ENCODE measurements around the gene PPP1R8.

Gene PPP1R8

GRCh38 chr1:27872802-27873551, 42.4 kb downstream of the PPP1R8 start:
- no peak for DNase-seq

GRCh38 chr1:27873671-27874384, 43.2 kb downstream of the PPP1R8 start:
- no peak for DNase-seq

GRCh38 chr1:27876341-27877114, 45.9 kb downstream of the PPP1R8 start:
- DNase-seq, result no peak

GRCh38 chr1:27877115-27877416, 46.5 kb downstream of the PPP1R8 start:
- DNase-seq, result no peak

- DNase-seq, result no peak
These were observed 47.5 kb downstream of the PPP1R8 start for GRCh38 chr1:27878039-27878438.

GRCh38 chr1:27878787-27879335, 48.3 kb downstream of the PPP1R8 start:
- no peak for DNase-seq

- DNase-seq, result no peak
These were observed 48.9 kb downstream of the PPP1R8 start for GRCh38 chr1:27879374-27880082.

GRCh38 chr1:27882543-27882903, 51.9 kb downstream of the PPP1R8 start:
- DNase-seq, result no peak

- no peak for DNase-seq
These were observed 53.0 kb downstream of the PPP1R8 start for GRCh38 chr1:27883536-27883935.

GRCh38 chr1:27884006-27884954, 53.7 kb downstream of the PPP1R8 start:
- no peak for DNase-seq

- DNase-seq, result no peak
These were observed 54.5 kb downstream of the PPP1R8 start for GRCh38 chr1:27885114-27885528.

GRCh38 chr1:27885621-27886352, 55.2 kb downstream of the PPP1R8 start:
- no peak for DNase-seq

- no peak for DNase-seq
These were observed 55.7 kb downstream of the PPP1R8 start for GRCh38 chr1:27886353-27886679.

- DNase-seq, result no peak
These were observed 56.2 kb downstream of the PPP1R8 start for GRCh38 chr1:27886744-27887143.

- no peak for DNase-seq
These were observed 56.8 kb downstream of the PPP1R8 start for GRCh38 chr1:27887215-27888021.

GRCh38 chr1:27889506-27889905, 58.9 kb downstream of the PPP1R8 start:
- no peak for DNase-seq

- DNase-seq, result no peak
These were observed 60.8 kb downstream of the PPP1R8 start for GRCh38 chr1:27891196-27891889.

GRCh38 chr1:27894521-27894920, 63.9 kb downstream of the PPP1R8 start:
- no peak for DNase-seq

Data from fibroblast of skin of back (primary cell).